NCI-H146 treated with DMSO at 0.1 percent for 48 hours (cell line): ENCODE results near the gene HIVEP3.

Source experiments
- DNase-seq: peaks from one replicate; lab custom pipeline; 2025; ENCODE audit not compliant: unreplicated experiment; lab: John Stamatoyannopoulos, UW

The HIVEP3 gene

GRCh38 chr1:41672641-41673361 lies 245.9 kb downstream of the HIVEP3 start:
- no peak for DNase-seq

- no peak for DNase-seq
Observed at GRCh38 chr1:41672173-41672572, 246.5 kb downstream of the HIVEP3 start.

GRCh38 chr1:41671116-41671755 lies 247.5 kb downstream of the HIVEP3 start:
- DNase-seq, result no peak

- DNase-seq, result no peak
Observed at GRCh38 chr1:41670217-41670957, 248.3 kb downstream of the HIVEP3 start.

GRCh38 chr1:41668967-41669366 lies 249.8 kb downstream of the HIVEP3 start:
- no peak for DNase-seq

GRCh38 chr1:41668054-41668660 lies 250.6 kb downstream of the HIVEP3 start:
- no peak for DNase-seq

GRCh38 chr1:41666981-41667631 lies 251.6 kb downstream of the HIVEP3 start:
- no peak for DNase-seq

- no peak for DNase-seq
Observed at GRCh38 chr1:41665962-41666917, 252.5 kb downstream of the HIVEP3 start.

- DNase-seq, result no peak
Observed at GRCh38 chr1:41664861-41665640, 253.7 kb downstream of the HIVEP3 start.

- DNase-seq, result no peak
Observed at GRCh38 chr1:41663671-41664400, 254.9 kb downstream of the HIVEP3 start.

- DNase-seq, result no peak
Observed at GRCh38 chr1:41662765-41663437, 255.8 kb downstream of the HIVEP3 start.

- no peak for DNase-seq
Observed at GRCh38 chr1:41662061-41662764, 256.5 kb downstream of the HIVEP3 start.

- DNase-seq, result no peak
Observed at GRCh38 chr1:41661428-41662060, 257.2 kb downstream of the HIVEP3 start.

GRCh38 chr1:41660570-41661427 lies 257.9 kb downstream of the HIVEP3 start:
- DNase-seq, result no peak

GRCh38 chr1:41659903-41660302 lies 258.8 kb downstream of the HIVEP3 start:
- no peak for DNase-seq

GRCh38 chr1:41659159-41659495 lies 259.6 kb downstream of the HIVEP3 start:
- DNase-seq, result no peak
